ENCODE measurements around the gene CHST8. TPM values are rescaled to one million over a fixed set of nuclear protein-coding genes. Genes with fewer than 3 reads are reported as not detected.

CHST8 gene
- polyA plus RNA-seq, 1 of the 3 experiments (the other 2 are of a cell fraction), result 0.05 TPM

DNA sequence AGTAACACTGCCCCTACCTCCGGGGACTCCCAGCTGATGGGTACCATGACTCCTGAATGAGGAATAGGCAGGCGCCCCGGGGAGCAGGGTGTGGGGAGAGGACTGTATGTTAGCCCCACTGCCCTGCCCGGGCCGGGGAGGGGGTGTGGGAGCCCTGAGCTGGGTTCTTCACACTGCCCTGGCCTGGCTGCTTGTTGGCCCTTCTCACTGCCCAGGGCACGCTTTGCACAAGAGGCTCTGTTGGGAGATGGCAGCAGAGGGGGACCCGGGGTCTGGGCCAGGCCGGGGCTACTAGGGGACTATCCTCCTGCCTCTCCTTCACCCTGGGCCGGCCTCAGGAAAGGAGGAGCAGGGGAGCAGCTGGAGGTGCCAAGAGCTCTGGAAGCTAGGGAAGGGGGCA lies 155.6 kb downstream of the CHST8 start:
- DNase-seq, result no peak
- Histone ChIP-seq H3K27me3 (ENCODE audit: insufficient read depth) (no peaks in the 10 kb centered on the region; the same call in 1 of the 2 replicates), H3K79me2 (ENCODE audit: insufficient read depth) (no peaks in the 10 kb centered on the region), H2AFZ (ENCODE audit: low read depth) (no peak overlapping the region), H3K9me2 (no peaks in the 10 kb centered on the region), H3F3A (replicated peaks; ENCODE audit: insufficient read depth) (no peaks in the 10 kb centered on the region), H3K4me1 (ENCODE audit: control insufficient read depth in 1 of 2, insufficient read depth in 2 of 2, low read depth in 1 of 2, low read length in 1 of 2) (peaks cover 0 to 25% of the 10 kb centered on the region in 2 experiments; a peak in 1 of 4 replicates), H4K20me1 (ENCODE audit: insufficient read depth) (no peaks in the 10 kb centered on the region), H3K9ac (no peak overlapping the region), H3K4me2 (no peak overlapping the region), H3K27ac (ENCODE audit: low read depth in 2 of 2, low read length in 1 of 2) (no peak overlapping the region), H3K36me3 (replicated peaks in 1 of 2; ENCODE audit: control insufficient read depth in 1 of 2, insufficient read depth in 2 of 2, low read length in 1 of 2) (no peaks in the 10 kb centered on the region), H3K4me3 (ENCODE audit: low read depth in 2 of 2, low read length in 1 of 2) (no peak overlapping the region), H3K9me3 (no peaks in the 10 kb centered on the region)
- WGBS (ENCODE audit: low lambda C conversion rate), result 100% methylated on average over 1 of the region's 9 CpGs
- no peak for TF ChIP-seq FOXM1 (IDR thresholded peaks at IDR 0.05; ENCODE audit: low read depth)
- TF ChIP-seq JUND (IDR thresholded peaks at IDR 0.05), result no peak
- ChIA-PET POLR2A (interaction anchor here (0.8 to 1.5 kb wide), 2 partner anchors 19 to 395 kb away, joined by 5 read pairs; partner anchors contain the start of genes KCTD15 and LSM14A), CTCF (interaction anchor here (0.6 to 5.8 kb wide), 172 partner anchors 9 to 1102 kb away, joined by 3 to 336 read pairs (median 5); partner anchors contain the start of genes CEBPA, KCTD15 and LSM14A)

DNA sequence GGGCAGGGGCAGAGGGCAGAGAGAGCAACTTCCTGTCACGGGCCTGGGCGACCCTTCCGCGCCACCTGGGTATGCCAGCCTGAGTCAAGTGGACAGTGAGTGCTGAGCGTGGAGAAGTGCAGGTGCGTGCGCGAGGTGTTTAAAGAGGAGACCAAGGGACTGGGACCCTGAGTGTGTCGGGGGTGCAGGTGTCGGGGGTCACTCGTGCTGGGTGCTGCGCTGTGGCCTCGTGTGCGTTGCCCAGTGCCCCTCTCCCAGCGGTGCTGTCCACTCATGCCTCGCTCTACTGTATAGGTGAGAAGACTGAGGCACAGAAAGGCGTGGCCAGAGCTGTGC lies 156.0 kb downstream of the CHST8 start:
- DNase-seq, result no peak
- Histone ChIP-seq H3K9ac (no peak overlapping the region), H3K9me3 (no peaks in the 10 kb centered on the region), H3K36me3 (replicated peaks in 1 of 2; ENCODE audit: control insufficient read depth in 1 of 2, insufficient read depth in 2 of 2, low read length in 1 of 2) (no peaks in the 10 kb centered on the region), H3K27me3 (ENCODE audit: insufficient read depth) (no peaks in the 10 kb centered on the region; the same call in 1 of the 2 replicates), H3K9me2 (no peaks in the 10 kb centered on the region), H4K20me1 (ENCODE audit: insufficient read depth) (no peaks in the 10 kb centered on the region), H3K4me3 (ENCODE audit: low read depth in 2 of 2, low read length in 1 of 2) (peak overlapping the region in 1 of 2 experiments; percentile 53; a peak in 1 of 4 replicates), H3K79me2 (ENCODE audit: insufficient read depth) (no peaks in the 10 kb centered on the region), H3K27ac (ENCODE audit: low read depth in 2 of 2, low read length in 1 of 2) (no peak overlapping the region), H3F3A (replicated peaks; ENCODE audit: insufficient read depth) (no peaks in the 10 kb centered on the region), H3K4me2 (no peak overlapping the region), H2AFZ (ENCODE audit: low read depth) (no peak overlapping the region), H3K4me1 (ENCODE audit: control insufficient read depth in 1 of 2, insufficient read depth in 2 of 2, low read depth in 1 of 2, low read length in 1 of 2) (peaks cover 0 to 25% of the 10 kb centered on the region in 2 experiments; a peak in 1 of 4 replicates)
- 49% methylated on average over 17 of the region's 17 CpGs for WGBS (ENCODE audit: low lambda C conversion rate)
- TF ChIP-seq CHD2 (IDR thresholded peaks at IDR 0.05; ENCODE audit: low read length, partially characterized antibody) (no peak), RFX5 (IDR thresholded peaks at IDR 0.05; ENCODE audit: low read length) (no peak), JUND (IDR thresholded peaks at IDR 0.05) (no peak), EZH2phosphoT487 (IDR thresholded peaks at IDR 0.05; ENCODE audit: borderline replicate concordance, low read depth) (no peak)
- TF ChIP-seq, protein P1, sequence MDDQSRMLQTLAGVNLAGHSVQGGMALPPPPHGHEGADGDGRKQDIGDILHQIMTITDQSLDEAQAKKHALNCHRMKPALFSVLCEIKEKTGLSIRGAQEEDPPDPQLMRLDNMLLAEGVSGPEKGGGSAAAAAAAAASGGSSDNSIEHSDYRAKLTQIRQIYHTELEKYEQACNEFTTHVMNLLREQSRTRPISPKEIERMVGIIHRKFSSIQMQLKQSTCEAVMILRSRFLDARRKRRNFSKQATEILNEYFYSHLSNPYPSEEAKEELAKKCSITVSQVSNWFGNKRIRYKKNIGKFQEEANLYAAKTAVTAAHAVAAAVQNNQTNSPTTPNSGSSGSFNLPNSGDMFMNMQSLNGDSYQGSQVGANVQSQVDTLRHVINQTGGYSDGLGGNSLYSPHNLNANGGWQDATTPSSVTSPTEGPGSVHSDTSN (IDR thresholded peaks at IDR 0.05), result no peak
- POLR2A ChIA-PET, result interaction anchor here (0.8 to 1.5 kb wide), 3 partner anchors 19 to 394 kb away, joined by 5 to 7 read pairs (median 5); partner anchors contain the start of genes KCTD15 and LSM14A
- CTCF ChIA-PET, result interaction anchor here (0.6 to 5.8 kb wide), 177 partner anchors 9 to 1102 kb away, joined by 3 to 336 read pairs (median 5); partner anchors contain the start of genes CEBPA, KCTD15 and LSM14A

DNA sequence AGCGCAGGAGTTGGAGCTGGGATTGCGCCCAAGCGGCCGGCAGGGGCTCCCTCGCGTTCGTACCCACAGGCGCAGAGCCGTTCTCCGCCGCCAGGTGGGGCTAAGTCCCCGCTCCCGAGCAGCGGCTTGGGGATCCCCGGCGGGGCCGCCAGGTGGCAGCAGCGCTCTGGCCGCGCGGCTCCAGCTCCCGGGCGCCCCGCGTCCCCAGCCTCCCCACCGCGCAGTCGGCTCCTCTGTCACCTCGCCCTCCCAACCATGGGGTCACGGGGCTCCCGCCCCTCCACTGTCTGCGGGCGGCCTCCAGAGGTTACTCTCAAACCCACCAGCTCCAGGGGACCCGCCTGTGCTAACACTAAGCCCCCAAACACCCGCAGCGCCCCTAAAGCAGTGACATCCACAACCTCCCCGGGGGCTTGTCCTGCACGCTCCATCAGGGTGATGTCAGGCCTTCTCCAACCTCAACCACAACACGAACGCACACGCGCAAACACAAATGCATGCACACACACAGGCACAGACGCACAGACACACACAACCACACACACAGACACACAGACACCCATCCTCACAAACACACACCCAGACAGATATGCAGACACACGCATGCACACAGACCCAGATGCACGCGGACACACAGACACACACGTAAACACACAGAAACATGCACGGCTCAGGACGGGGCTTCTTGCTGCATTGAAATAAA lies 156.5 kb downstream of the CHST8 start:
- H3K9me3 ChIP-seq, result no peaks in the 10 kb centered on the region
- H3K4me2 ChIP-seq, result peak overlapping the region; percentile 84
- 0 out of 2 replicates have a peak overlapping the region, but pooled peaks have one; percentile 79 for H2AFZ ChIP-seq (ENCODE audit: low read depth)
- 16% methylated on average over 24 of the region's 49 CpGs for WGBS (ENCODE audit: low lambda C conversion rate)
- no peaks in the 10 kb centered on the region for H3K79me2 ChIP-seq (ENCODE audit: insufficient read depth)
- peaks cover 0 to 21% of the 10 kb centered on the region in 2 experiments; a peak in 1 of 4 replicates for H3K4me1 ChIP-seq (ENCODE audit: control insufficient read depth in 1 of 2, insufficient read depth in 2 of 2, low read depth in 1 of 2, low read length in 1 of 2)
- no peaks in the 10 kb centered on the region for H3F3A ChIP-seq (replicated peaks; ENCODE audit: insufficient read depth)
- H3K9ac ChIP-seq, result no peak overlapping the region
- H3K4me3 ChIP-seq (ENCODE audit: low read depth in 2 of 2, low read length in 1 of 2), result peak overlapping the region in 1 of 2 experiments; percentile 53; a peak in 2 of 4 replicates
- H3K27me3 ChIP-seq (ENCODE audit: insufficient read depth), result no peaks in the 10 kb centered on the region; the same call in 1 of the 2 replicates
- peak; percentile 98 for DNase-seq
- ChIA-PET POLR2A (interaction anchor here (0.8 to 1.5 kb wide), 3 partner anchors 18 to 394 kb away, joined by 5 to 7 read pairs (median 5); partner anchors contain the start of genes KCTD15 and LSM14A), CTCF (interaction anchor here (0.6 to 5.8 kb wide), 183 partner anchors 9 to 1102 kb away, joined by 3 to 336 read pairs (median 5); partner anchors contain the start of genes CEBPA, KCTD15 and LSM14A)
- no peaks in the 10 kb centered on the region for H4K20me1 ChIP-seq (ENCODE audit: insufficient read depth)
- peak; percentile 99 for TF ChIP-seq RAD21 (IDR thresholded peaks at IDR 0.05; ENCODE audit: low read length)
- peak; percentile 62 for TF ChIP-seq CHD2 (IDR thresholded peaks at IDR 0.05; ENCODE audit: low read length, partially characterized antibody)
- TF ChIP-seq, protein P2, sequence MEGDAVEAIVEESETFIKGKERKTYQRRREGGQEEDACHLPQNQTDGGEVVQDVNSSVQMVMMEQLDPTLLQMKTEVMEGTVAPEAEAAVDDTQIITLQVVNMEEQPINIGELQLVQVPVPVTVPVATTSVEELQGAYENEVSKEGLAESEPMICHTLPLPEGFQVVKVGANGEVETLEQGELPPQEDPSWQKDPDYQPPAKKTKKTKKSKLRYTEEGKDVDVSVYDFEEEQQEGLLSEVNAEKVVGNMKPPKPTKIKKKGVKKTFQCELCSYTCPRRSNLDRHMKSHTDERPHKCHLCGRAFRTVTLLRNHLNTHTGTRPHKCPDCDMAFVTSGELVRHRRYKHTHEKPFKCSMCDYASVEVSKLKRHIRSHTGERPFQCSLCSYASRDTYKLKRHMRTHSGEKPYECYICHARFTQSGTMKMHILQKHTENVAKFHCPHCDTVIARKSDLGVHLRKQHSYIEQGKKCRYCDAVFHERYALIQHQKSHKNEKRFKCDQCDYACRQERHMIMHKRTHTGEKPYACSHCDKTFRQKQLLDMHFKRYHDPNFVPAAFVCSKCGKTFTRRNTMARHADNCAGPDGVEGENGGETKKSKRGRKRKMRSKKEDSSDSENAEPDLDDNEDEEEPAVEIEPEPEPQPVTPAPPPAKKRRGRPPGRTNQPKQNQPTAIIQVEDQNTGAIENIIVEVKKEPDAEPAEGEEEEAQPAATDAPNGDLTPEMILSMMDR (IDR thresholded peaks at IDR 0.05), result peak; percentile 97
- peak; percentile 52; the same call in 1 of the 2 replicates for TF ChIP-seq MXI1 (IDR thresholded peaks at IDR 0.05; ENCODE audit: low read depth, low read length)
- peak; percentile 52; the same call in 1 of the 2 replicates for TF ChIP-seq RCOR1 (IDR thresholded peaks at IDR 0.05; ENCODE audit: low read length)
- TF ChIP-seq NRF1 (IDR thresholded peaks at IDR 0.05; ENCODE audit: low read depth, low read length), result peak; percentile 22; the same call in 1 of the 2 replicates
- TF ChIP-seq SMC3 (IDR thresholded peaks at IDR 0.05; ENCODE audit: low read depth, low read length), result peak; percentile 99
- TF ChIP-seq EZH2phosphoT487 (IDR thresholded peaks at IDR 0.05; ENCODE audit: borderline replicate concordance, low read depth), result no peak
- no peak for TF ChIP-seq NFIC (IDR thresholded peaks at IDR 0.05; ENCODE audit: borderline replicate concordance)
- H3K9me2 ChIP-seq, result no peaks in the 10 kb centered on the region
- H3K27ac ChIP-seq (ENCODE audit: low read depth in 2 of 2, low read length in 1 of 2), result no peak overlapping the region
- no peaks in the 10 kb centered on the region for H3K36me3 ChIP-seq (replicated peaks in 1 of 2; ENCODE audit: control insufficient read depth in 1 of 2, insufficient read depth in 2 of 2, low read length in 1 of 2)

Measured in SK-N-SH (cell line).